ENCODE data around the gene CACHD1. TPM values are rescaled to one million over a fixed set of nuclear protein-coding genes. Genes with fewer than 3 reads are reported as not detected.

The CACHD1 gene
- total RNA-seq, 1 donor from 2014 or later = 5.9 TPM

DNA sequence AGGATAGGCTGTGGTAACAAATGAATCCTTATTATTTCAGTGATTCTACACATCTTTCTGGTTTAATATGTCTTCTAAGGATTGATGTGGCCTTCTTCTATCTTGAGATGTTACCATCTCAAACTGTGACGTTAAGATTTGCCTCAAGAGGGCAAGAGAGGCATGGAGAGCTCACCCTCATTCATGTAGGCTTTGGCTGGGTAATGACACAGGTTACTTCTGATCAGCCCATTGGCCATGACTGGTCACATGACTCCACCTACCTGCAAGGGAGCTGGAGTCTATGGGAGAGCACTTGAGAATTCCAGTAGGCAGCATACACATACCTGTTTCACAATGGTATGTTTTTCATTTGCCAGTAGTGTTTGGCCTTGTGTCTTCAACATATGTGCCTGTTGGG is 30.0 kb downstream of the CACHD1 start:
- H3K4me3 ChIP-seq (ENCODE audit: low read depth, low read length) = no peak overlapping the region
- peak; percentile 19 for TF ChIP-seq CTCF (conservative IDR thresholded peaks at IDR 0.05; ENCODE audit: low read depth, low read length)
- no peak for DNase-seq (ENCODE audit: low read depth)

DNA sequence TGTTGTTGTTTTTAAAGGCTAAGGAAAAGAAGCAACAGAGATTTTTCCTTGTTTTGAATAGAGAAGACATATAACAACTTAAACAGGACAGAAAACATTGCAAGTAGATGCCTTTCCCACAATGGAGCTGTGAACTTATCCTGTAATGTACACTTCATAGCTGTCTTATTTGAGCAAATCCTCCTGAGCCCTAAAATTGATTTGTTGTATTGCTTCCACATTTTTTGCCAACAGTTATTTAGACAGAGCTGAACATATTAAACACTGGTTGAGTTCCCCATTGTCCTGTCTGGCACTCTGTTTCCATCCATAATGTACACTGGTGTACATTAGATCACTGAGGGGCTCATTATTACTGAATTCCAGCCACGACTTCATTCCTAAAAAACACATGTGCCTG is 32.2 kb downstream of the CACHD1 start:
- no peak for DNase-seq (ENCODE audit: low read depth)
- H3K4me3 ChIP-seq (ENCODE audit: low read depth, low read length) = no peak overlapping the region
- no peak for TF ChIP-seq CTCF (conservative IDR thresholded peaks at IDR 0.05; ENCODE audit: low read depth, low read length)

- no peak for DNase-seq (ENCODE audit: low read depth)
- H3K4me3 ChIP-seq (ENCODE audit: low read depth, low read length) = no peak overlapping the region
- no peak for TF ChIP-seq CTCF (conservative IDR thresholded peaks at IDR 0.05; ENCODE audit: low read depth, low read length)
Observed at GRCh38 chr1:64502931-64503330, 33.0 kb downstream of the CACHD1 start.

DNA sequence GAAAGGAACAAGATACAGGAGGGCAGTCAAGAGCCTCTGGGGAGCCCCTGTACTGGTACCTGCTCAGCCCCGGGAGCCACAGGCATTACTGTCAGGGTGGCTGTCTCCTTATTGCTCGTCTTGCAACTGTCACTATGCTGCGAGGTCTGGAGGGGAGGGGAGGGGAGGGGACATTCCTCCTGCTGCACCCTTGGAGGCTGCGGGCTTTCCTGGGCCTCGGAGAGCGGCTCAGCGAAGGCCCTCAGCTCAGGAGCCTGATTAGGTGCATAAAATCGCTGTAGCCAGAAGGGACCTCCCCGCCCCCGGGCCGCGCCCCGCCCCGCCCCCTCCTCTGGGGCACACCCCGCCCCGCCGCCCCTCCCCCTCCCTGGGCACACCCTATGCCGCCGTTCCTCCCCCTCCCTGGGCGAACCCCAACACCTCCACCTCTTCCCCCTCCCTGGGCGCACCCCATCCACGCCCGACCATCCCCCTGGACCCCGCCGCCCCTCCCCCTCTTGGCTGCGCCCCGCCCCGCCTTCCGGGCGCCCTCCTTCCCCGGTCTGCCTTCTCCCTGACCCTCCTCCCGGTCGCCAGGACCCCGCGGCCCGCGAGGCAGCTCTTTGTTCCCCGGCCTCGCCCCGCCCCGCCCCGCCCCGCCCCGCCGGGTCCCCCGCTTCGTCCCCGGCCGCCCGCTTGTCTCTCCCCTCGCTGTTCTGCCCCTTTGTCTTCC is 35.5 kb downstream of the CACHD1 start:
- no peak for DNase-seq (ENCODE audit: low read depth)
- TF ChIP-seq CTCF (conservative IDR thresholded peaks at IDR 0.05; ENCODE audit: low read depth, low read length) = no peak
- peak overlapping the region; percentile 53 for H3K4me3 ChIP-seq (ENCODE audit: low read depth, low read length)

DNA sequence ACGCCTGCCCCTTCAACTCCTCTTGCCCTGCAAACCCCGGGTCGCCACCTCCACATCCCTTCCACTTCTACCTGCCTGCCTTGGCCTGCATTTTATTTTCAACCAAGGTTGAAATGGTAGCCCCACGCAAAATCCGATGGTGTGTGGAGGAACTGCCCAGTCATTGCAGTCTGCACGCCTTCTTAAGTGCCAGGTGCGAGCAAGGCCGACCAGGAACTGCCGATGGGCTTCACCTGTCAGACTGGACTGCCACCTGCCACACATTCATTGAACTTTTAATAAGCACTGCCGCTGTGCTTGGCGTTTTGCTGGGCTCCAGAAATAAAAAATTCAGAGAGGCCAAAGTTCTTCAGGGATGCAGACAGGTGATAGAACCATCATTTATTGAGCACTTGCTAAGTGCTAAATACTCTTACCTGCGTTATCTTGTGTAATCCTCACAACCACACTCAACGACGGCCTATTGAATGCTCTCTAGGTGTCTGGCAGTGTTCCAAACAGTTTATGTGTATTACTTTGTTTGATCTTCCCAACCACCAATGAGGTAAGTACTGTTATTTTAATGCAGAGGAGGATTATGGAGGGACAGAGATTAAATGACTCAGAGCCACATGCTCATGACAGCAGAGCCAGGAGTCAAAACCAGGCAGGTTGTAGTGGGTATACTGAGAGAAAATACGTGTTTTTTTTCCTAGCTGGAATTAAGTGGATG is 36.2 kb downstream of the CACHD1 start:
- no peak for TF ChIP-seq CTCF (conservative IDR thresholded peaks at IDR 0.05; ENCODE audit: low read depth, low read length)
- DNase-seq (ENCODE audit: low read depth) = no peak
- H3K4me3 ChIP-seq (ENCODE audit: low read depth, low read length) = peak overlapping the region; percentile 53

DNA sequence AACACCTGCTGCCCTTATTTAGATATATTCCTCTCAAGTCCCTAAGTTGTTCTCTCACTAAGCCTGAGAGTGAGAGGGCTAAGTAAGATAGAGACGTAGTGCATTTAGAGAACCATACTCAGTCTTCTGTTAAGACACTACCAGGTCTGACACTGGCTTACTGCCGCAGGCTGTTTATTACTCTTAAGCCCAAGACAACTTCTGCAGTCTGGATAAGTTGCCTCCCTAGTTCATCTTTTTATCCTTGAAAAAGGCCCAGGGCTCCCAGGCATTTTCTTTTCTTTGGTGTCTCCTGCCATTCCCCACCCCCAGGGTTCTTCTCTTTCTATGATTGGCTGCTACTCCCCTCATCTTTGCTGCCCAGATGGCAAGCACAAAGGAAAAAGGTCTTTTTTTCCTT is 38.7 kb downstream of the CACHD1 start:
- DNase-seq (ENCODE audit: low read depth) = no peak
- no peak overlapping the region for H3K4me3 ChIP-seq (ENCODE audit: low read depth, low read length)
- no peak for TF ChIP-seq CTCF (conservative IDR thresholded peaks at IDR 0.05; ENCODE audit: low read depth, low read length)
